GM12878 (cell line): ENCODE data around the gene MTRFR. TPM values are rescaled to one million over a fixed set of nuclear protein-coding genes. Genes with fewer than 3 reads are reported as not detected.

Experiments
- ATAC-seq: fragments of 200-7000 bp; cut with Tn5 transposase; 3 replicates; pipeline ENCODE4 v1.9.1; 2020; ENCODE audit warnings: mild to moderate bottlenecking, moderate library complexity
- BruUV-seq: library from RNA; stranded (reverse); fragments of 400-500 nt; replicated peaks from 2 replicates; lab custom pipeline; 2021; lab: Mats Ljungman, UMichigan
- CTCF ChIA-PET: fragments of 300-600 bp; sonication (Branson Sonifier 250); formaldehyde crosslinking; extraction: SDS; loops from one replicate; lab custom pipeline; 2021; ENCODE audit warnings: inconsistent platforms; lab: Yijun Ruan, JAX
- POLR2A ChIA-PET: fragments of 350-600 bp; formaldehyde crosslinking; extraction: SDS; loops from one replicate; lab custom pipeline; 2021; ENCODE audit warnings: inconsistent platforms; lab: Charles Lee
- RAD21 ChIA-PET: fragments of 300-600 bp; sonication (Branson Sonifier 250); formaldehyde crosslinking; loops from one replicate; lab custom pipeline; 2023; ENCODE audit warnings: antibody characterized with exemption; ENCODE audit not compliant: unreplicated experiment; lab: Charles Lee
- SMC1A ChIA-PET: fragments of 300-600 bp; sonication (Branson Sonifier 250); formaldehyde crosslinking; loops from one replicate; lab custom pipeline; 2023; ENCODE audit not compliant: unreplicated experiment, uncharacterized antibody; lab: Charles Lee
- DNase-seq: peaks from one replicate; pipeline ENCODE4 v3.0.0-alpha.2; 2011; ENCODE audit warnings: low read depth, low spot score
- FAIRE-seq: peaks from 3 replicates; lab custom pipeline; 2011; peaks lifted over from hg19 to GRCh38; lab: Jason Lieb, UNC
- H2AFZ ChIP-seq: 2 replicates; pipeline ENCODE4 v1.6.0; 2011; ENCODE audit warnings: low read depth, low read length, control low read depth; ENCODE audit not compliant: control insufficient read depth
- H3K27ac ChIP-seq: 2 replicates; pipeline ENCODE4 v1.5.1; 2011; ENCODE audit warnings: control low read depth; ENCODE audit not compliant: control insufficient read depth, insufficient read depth
- H3K27me3 ChIP-seq, 2 experiments: replicated peaks in 1 of 2; 2 replicates each; pipeline versions ENCODE4 v1.6.0 to v1.6.1; 2011; ENCODE audit warnings: low read length in 1 of 2; ENCODE audit not compliant: control insufficient read depth in 2 of 2, insufficient read depth in 2 of 2
- H3K36me3 ChIP-seq, 2 experiments: 2 replicates each; pipeline ENCODE4 v1.5.1; 2011; ENCODE audit warnings: low read length in 1 of 2; ENCODE audit not compliant: control insufficient read depth in 2 of 2, insufficient read depth in 2 of 2
- H3K4me1 ChIP-seq: 2 replicates; pipeline ENCODE4 v1.6.1; 2011; ENCODE audit warnings: mild to moderate bottlenecking, low read length, moderate library complexity, mixed read lengths; ENCODE audit not compliant: control insufficient read depth, insufficient read depth
- H3K4me2 ChIP-seq: 2 replicates; pipeline ENCODE4 v1.6.0; 2011; ENCODE audit warnings: control low read depth; ENCODE audit not compliant: control insufficient read depth, insufficient read depth
- H3K4me3 ChIP-seq: fragments of 200-600 bp; sonication (generic); 2 replicates; pipeline ENCODE4 v1.5.1; 2016
- H3K79me2 ChIP-seq: 2 replicates; pipeline ENCODE4 v1.6.0; 2011; ENCODE audit warnings: low read length; ENCODE audit not compliant: control insufficient read depth, insufficient read depth
- H3K9ac ChIP-seq: 2 replicates; pipeline ENCODE4 v1.8.0; 2011; ENCODE audit warnings: low read length, control low read depth, mixed read lengths; ENCODE audit not compliant: control insufficient read depth, insufficient read depth
- H3K9me3 ChIP-seq: replicated peaks from 3 replicates; pipeline ENCODE4 v1.5.1; 2011; ENCODE audit warnings: mild to moderate bottlenecking, low read length; ENCODE audit not compliant: control insufficient read depth, insufficient read depth
- H4K20me1 ChIP-seq: 2 replicates; pipeline ENCODE4 v1.6.0; 2011; ENCODE audit not compliant: control insufficient read depth, insufficient read depth
- CBX5 ChIP-seq: sonication (generic); IDR thresholded peaks from 2 replicates; pipeline ENCODE4 v1.6.1; 2016; ENCODE audit warnings: low read depth, moderate library complexity, mild to moderate bottlenecking, inconsistent platforms
- E2F8 ChIP-seq: fragments of 450-650 bp; IDR thresholded peaks from 2 replicates; pipeline ENCODE4 v1.6.1; 2018; ENCODE audit warnings: mild to moderate bottlenecking, low read depth, moderate library complexity; ENCODE audit not compliant: partially characterized antibody
- HDAC6 ChIP-seq: fragments of 200-600 bp; sonication (generic); IDR thresholded peaks from one replicate; pipeline ENCODE4 v1.8.0; 2017; ENCODE audit warnings: antibody characterized with exemption; ENCODE audit not compliant: unreplicated experiment
- MEF2A ChIP-seq: IDR thresholded peaks from 2 replicates; pipeline ENCODE4 v1.6.1; 2011; ENCODE audit warnings: low read depth, mild to moderate bottlenecking, low read length, moderate library complexity; ENCODE audit not compliant: insufficient read depth
- NFIC ChIP-seq: IDR thresholded peaks from 2 replicates; pipeline ENCODE4 v1.6.1; 2012; ENCODE audit warnings: low read depth, mild to moderate bottlenecking, inconsistent platforms, low read length, moderate library complexity
- PAX8 ChIP-seq: fragments of 450-650 bp; IDR thresholded peaks from 2 replicates; pipeline ENCODE4 v1.6.1; 2017; ENCODE audit warnings: mild to moderate bottlenecking, moderate library complexity
- ZZZ3 ChIP-seq: IDR thresholded peaks from 2 replicates; pipeline ENCODE4 v1.6.1; 2011; ENCODE audit warnings: low read depth; ENCODE audit not compliant: control insufficient read depth, insufficient read length
- WGBS: methylation state at CpG from one replicate; pipeline ENCODE4 v1.1.6; 2016; ENCODE audit warnings: low lambda C conversion rate; ENCODE audit not compliant: insufficient replicate concordance, insufficient coverage; ENCODE audit errors: missing lambda C conversion rate; 5-methylcytosine and 5-hydroxymethylcytosine counted together
- in situ Hi-C: fragments of 300-500 bp; cut with MboI; formaldehyde crosslinking; loops from 9 replicates; pipeline ENCODE4 v1.14.3; 2018; ENCODE audit warnings: mixed read lengths
- intact Hi-C: fragments of 100-400 bp; cut with micrococcal nuclease; formaldehyde crosslinking; loops from one replicate; pipeline ENCODE4 v1.14.2; 2022; ENCODE audit not compliant: unreplicated experiment
- polyA plus RNA-seq, 11 experiments: library from polyadenylated mRNA; depleted of rRNA in 4 of 11; unstranded in 6 of 11; stranded (reverse) in 5 of 11; fragments of >200 nt; fragmentation: Nextera tagmentation in 4 of 11; fragmentation: Illumina TruSeq in 1 of 11; extraction: Ambion mirVana in 4 of 11; extraction: Trizol in 1 of 11; gene quantifications; 1 replicate in 1 of 11; 2 replicates in 10 of 11; pipeline versions ENCODE4 v1.2.1 to v1.2.3, GENCODE V29; 2011 to 2016; ENCODE audit warnings: inconsistent platforms in 2 of 11, missing spikeins in 2 of 11, low read depth in 1 of 11
- total RNA-seq, 4 experiments: library from RNA; depleted of rRNA in 3 of 4; stranded (reverse); fragments of >200 nt in 3 of 4; fragmentation: Illumina TruSeq in 1 of 4; extraction: Trizol in 1 of 4; gene quantifications; 2 replicates each; pipeline versions ENCODE4 v1.2.1 to v1.2.3, GENCODE V29; 2013 to 2021
- TF ChIP-seq, protein P1 (sequence below): fragments of 150-350 bp; IDR thresholded peaks from 2 replicates; pipeline ENCODE4 v1.6.1; 2016; ENCODE audit warnings: low read depth, low read length
- TF ChIP-seq, protein P2 (sequence below): fragments of 450-650 bp; IDR thresholded peaks from 2 replicates; pipeline ENCODE4 v1.6.1; 2016; ENCODE audit warnings: mild to moderate bottlenecking, moderate library complexity, borderline replicate concordance
- TF ChIP-seq, protein P3 (sequence below): fragments of 450-650 bp; IDR thresholded peaks from 2 replicates; pipeline ENCODE4 v1.6.1; 2017; ENCODE audit warnings: mild to moderate bottlenecking

MTRFR gene
- total and polyA plus RNA-seq, 10 of the 15 experiments (the other 5 are each of a cell fraction or from before 2014, with no cell fraction given) = 12.2 to 33.4 (median 24.8) TPM

DNA sequence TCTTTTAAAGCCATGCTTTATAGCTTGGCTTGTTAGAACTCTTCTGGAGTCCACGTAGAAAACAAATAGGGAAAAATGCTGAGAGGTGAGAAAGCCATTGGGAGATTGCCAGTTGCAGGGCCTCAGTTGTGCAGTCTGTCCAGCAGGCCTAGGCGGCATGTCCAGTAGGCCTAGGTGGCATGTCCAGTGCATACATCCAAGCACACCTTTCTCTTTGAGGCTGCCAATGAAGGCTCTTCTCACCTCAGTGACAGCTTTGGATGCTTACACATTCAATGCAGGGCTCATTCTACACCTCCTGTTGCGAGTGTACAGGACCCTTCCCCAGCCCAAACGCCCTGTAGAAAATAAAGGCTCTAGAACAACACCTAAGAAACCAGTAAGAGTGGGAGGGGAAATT lies 25.4 kb downstream of the MTRFR start (continued):
- TF ChIP-seq, protein P1, sequence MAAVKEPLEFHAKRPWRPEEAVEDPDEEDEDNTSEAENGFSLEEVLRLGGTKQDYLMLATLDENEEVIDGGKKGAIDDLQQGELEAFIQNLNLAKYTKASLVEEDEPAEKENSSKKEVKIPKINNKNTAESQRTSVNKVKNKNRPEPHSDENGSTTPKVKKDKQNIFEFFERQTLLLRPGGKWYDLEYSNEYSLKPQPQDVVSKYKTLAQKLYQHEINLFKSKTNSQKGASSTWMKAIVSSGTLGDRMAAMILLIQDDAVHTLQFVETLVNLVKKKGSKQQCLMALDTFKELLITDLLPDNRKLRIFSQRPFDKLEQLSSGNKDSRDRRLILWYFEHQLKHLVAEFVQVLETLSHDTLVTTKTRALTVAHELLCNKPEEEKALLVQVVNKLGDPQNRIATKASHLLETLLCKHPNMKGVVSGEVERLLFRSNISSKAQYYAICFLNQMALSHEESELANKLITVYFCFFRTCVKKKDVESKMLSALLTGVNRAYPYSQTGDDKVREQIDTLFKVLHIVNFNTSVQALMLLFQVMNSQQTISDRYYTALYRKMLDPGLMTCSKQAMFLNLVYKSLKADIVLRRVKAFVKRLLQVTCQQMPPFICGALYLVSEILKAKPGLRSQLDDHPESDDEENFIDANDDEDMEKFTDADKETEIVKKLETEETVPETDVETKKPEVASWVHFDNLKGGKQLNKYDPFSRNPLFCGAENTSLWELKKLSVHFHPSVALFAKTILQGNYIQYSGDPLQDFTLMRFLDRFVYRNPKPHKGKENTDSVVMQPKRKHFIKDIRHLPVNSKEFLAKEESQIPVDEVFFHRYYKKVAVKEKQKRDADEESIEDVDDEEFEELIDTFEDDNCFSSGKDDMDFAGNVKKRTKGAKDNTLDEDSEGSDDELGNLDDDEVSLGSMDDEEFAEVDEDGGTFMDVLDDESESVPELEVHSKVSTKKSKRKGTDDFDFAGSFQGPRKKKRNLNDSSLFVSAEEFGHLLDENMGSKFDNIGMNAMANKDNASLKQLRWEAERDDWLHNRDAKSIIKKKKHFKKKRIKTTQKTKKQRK = no peak
- TF ChIP-seq PAX8 = no peak

DNA sequence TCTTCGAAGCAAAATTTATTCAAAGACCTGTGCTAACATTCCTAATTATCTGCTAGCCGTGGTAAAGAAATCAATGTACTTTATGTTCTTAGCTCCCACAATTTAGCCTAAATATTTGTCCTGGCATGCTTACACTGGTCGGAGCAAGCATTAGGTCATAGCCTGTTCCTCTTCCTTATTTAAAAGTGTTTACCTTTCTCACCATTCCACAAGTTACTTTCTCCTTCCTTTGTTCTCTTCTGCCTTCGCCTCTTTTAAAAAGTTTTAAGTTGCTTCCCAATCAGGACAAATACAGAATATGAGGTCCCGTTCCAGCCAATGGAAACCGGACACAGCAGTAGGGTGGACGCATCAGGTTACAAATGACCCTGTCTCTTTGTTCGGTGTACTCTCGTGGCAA lies 26.8 kb downstream of the MTRFR start:
- in situ Hi-C loops = no loop called here
- TF ChIP-seq MEF2A (no peak), HDAC6 (no peak), E2F8 (no peak), ZZZ3 (no peak), NFIC (no peak), CBX5 (no peak)
- TF ChIP-seq, protein P2, sequence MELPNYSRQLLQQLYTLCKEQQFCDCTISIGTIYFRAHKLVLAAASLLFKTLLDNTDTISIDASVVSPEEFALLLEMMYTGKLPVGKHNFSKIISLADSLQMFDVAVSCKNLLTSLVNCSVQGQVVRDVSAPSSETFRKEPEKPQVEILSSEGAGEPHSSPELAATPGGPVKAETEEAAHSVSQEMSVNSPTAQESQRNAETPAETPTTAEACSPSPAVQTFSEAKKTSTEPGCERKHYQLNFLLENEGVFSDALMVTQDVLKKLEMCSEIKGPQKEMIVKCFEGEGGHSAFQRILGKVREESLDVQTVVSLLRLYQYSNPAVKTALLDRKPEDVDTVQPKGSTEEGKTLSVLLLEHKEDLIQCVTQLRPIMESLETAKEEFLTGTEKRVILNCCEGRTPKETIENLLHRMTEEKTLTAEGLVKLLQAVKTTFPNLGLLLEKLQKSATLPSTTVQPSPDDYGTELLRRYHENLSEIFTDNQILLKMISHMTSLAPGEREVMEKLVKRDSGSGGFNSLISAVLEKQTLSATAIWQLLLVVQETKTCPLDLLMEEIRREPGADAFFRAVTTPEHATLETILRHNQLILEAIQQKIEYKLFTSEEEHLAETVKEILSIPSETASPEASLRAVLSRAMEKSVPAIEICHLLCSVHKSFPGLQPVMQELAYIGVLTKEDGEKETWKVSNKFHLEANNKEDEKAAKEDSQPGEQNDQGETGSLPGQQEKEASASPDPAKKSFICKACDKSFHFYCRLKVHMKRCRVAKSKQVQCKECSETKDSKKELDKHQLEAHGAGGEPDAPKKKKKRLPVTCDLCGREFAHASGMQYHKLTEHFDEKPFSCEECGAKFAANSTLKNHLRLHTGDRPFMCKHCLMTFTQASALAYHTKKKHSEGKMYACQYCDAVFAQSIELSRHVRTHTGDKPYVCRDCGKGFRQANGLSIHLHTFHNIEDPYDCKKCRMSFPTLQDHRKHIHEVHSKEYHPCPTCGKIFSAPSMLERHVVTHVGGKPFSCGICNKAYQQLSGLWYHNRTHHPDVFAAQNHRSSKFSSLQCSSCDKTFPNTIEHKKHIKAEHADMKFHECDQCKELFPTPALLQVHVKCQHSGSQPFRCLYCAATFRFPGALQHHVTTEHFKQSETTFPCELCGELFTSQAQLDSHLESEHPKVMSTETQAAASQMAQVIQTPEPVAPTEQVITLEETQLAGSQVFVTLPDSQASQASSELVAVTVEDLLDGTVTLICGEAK = no peak
- TF ChIP-seq, protein P3, sequence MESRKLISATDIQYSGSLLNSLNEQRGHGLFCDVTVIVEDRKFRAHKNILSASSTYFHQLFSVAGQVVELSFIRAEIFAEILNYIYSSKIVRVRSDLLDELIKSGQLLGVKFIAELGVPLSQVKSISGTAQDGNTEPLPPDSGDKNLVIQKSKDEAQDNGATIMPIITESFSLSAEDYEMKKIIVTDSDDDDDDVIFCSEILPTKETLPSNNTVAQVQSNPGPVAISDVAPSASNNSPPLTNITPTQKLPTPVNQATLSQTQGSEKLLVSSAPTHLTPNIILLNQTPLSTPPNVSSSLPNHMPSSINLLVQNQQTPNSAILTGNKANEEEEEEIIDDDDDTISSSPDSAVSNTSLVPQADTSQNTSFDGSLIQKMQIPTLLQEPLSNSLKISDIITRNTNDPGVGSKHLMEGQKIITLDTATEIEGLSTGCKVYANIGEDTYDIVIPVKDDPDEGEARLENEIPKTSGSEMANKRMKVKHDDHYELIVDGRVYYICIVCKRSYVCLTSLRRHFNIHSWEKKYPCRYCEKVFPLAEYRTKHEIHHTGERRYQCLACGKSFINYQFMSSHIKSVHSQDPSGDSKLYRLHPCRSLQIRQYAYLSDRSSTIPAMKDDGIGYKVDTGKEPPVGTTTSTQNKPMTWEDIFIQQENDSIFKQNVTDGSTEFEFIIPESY = no peak

More for the DNA sequence above, 26.8 kb downstream of the MTRFR start:
- no peaks in the 10 kb centered on the region for H3K27me3 ChIP-seq
- ATAC-seq = no peak
- H4K20me1 ChIP-seq = no peaks in the 10 kb centered on the region
- no peaks in the 10 kb centered on the region; the same call in 1 of the 2 replicates for H3K4me1 ChIP-seq
- ChIA-PET POLR2A (no interaction called here), RAD21 (no interaction called here), SMC1A (no interaction called here), CTCF (interaction anchor here (2.2 kb wide), 1 partner anchor 22 kb away, joined by 8 read pairs; no protein-coding TSS in a partner anchor)
- no peak for FAIRE-seq
- H2AFZ ChIP-seq = no peak overlapping the region
- H3K9ac ChIP-seq = no peak overlapping the region
- H3K79me2 ChIP-seq = no peaks in the 10 kb centered on the region
- H3K4me3 ChIP-seq = no peak overlapping the region
- WGBS = 89% methylated on average over 9 of the region's 9 CpGs
- no TSS peak for BruUV-seq
- H3K27ac ChIP-seq = no peak overlapping the region
- H3K4me2 ChIP-seq = no peak overlapping the region
- H3K9me3 ChIP-seq = no peaks in the 10 kb centered on the region
- intact Hi-C loops = no loop called here
- H3K36me3 ChIP-seq = peaks cover 9 to 10% of the 10 kb centered on the region in 2 experiments
- no peak for DNase-seq
